GM19372 (cell line): ENCODE results near the gene NEK11.

ENCODE experiments used
- ATAC-seq: cut with Tn5 transposase; IDR thresholded peaks from one replicate; pipeline ENCODE4 v1.9.1; 2021; ENCODE audit warnings: mild to moderate bottlenecking, low read depth, moderate library complexity; ENCODE audit not compliant: unreplicated experiment

NEK11 gene

GRCh38 chr3:131393051-131393450 lies 366.4 kb downstream of the NEK11 start:
- ATAC-seq = no peak

DNA sequence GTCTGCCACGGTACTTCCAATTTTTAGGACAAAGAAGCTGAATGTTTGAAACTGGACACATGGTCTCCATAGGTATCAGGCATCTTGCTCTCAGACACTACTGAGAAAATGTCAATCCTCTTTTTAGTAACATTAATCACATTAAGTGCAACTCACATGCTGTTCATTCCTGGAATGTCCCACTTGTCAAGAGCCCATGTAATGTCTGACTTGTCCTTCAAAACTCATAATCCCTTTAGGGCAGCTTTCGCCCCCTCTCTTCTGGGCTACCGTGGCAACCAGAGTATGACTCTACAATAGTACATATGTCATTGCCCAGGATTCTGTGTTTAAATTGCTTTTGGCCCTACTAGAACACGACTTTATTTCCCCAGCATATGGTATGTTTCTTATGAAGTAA lies 367.2 kb downstream of the NEK11 start:
- no peak for ATAC-seq

GRCh38 chr3:131394400-131394799 lies 367.7 kb downstream of the NEK11 start:
- ATAC-seq = no peak

- ATAC-seq = no peak
Observed at GRCh38 chr3:131396170-131396569, 369.5 kb downstream of the NEK11 start.

- no peak for ATAC-seq
Observed at GRCh38 chr3:131397889-131398288, 371.2 kb downstream of the NEK11 start.
